ENCODE data around the gene ZBED1.
"Not testable (repeated sequence)": the region's sequence is repeated elsewhere in the genome, so short reads cannot be mapped to it uniquely, and the experiment has no call there.

The ZBED1 gene

DNA sequence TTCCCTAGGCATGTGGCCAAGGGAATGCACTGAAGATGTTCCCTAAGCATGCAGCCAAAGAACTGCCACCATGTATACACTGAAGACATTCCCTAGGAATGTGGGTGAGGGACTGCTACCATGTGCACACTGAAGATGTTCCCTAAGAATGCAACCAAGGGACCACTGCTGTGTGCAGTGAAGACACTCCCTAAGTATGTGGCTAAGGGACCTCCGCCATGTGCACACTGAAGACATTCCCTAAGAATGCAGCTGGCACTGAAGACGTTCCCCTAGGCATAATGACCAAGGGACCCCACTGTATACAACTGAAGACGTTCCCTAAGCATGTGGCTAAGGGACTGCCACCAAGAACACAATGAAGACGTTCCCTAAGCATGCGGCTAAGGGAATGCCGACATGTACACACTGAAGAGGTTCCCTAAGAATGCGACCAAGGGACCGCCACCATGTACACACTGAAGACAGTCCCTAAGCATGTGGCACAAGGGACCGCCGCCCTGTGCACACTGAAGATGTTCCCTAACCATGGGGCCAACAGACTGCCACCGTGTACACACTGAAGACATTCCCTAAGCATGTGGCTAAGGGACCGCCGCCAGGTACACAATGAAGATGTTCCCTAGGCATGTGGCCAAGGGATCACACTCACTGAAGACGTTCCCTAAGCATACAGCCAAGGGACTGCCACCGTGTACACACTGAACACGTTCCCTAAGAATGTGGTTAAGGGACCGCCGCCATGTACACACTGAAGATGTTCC, 25.6 kb downstream of the ZBED1 start:
- TF ChIP-seq, protein P1, sequence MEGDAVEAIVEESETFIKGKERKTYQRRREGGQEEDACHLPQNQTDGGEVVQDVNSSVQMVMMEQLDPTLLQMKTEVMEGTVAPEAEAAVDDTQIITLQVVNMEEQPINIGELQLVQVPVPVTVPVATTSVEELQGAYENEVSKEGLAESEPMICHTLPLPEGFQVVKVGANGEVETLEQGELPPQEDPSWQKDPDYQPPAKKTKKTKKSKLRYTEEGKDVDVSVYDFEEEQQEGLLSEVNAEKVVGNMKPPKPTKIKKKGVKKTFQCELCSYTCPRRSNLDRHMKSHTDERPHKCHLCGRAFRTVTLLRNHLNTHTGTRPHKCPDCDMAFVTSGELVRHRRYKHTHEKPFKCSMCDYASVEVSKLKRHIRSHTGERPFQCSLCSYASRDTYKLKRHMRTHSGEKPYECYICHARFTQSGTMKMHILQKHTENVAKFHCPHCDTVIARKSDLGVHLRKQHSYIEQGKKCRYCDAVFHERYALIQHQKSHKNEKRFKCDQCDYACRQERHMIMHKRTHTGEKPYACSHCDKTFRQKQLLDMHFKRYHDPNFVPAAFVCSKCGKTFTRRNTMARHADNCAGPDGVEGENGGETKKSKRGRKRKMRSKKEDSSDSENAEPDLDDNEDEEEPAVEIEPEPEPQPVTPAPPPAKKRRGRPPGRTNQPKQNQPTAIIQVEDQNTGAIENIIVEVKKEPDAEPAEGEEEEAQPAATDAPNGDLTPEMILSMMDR (conservative IDR thresholded peaks at IDR 0.05): no peak
- TF ChIP-seq ZFX (IDR thresholded peaks at IDR 0.05): no peak
- H3K27ac ChIP-seq: no peak overlapping the region

DNA sequence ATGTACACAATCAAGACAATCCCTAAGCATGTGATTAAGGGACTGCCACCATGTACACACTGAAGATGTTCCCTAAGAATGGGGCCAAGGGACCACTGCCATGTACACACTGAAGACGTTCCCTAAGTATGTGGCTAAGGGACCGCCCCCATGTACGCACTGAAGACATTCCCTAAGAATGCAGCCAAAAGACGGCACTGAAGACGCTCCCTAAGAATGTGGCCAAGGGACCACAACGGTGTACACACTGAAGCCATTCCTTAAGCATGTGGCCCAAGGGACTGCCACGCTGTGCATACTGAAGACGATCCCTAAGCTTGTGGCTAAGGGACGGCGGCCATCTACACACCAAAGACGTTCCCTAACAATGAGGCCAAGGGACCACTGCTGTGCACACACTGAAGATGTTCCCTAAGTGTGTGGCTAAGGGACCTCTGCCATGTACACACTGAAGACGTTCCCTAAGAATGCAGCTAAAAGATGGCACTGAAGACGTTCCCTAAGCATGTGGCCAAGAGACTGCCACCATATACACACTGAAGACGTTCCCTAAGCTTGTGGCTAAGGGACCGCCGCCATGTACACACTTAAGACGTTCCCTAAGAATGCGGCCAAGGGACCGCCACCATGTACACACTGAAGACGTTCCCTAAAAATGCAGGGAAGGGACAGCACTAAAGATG, 26.4 kb downstream of the ZBED1 start:
- TF ChIP-seq, protein P1 (conservative IDR thresholded peaks at IDR 0.05): no peak
- TF ChIP-seq ZFX (IDR thresholded peaks at IDR 0.05): no peak
- H3K27ac ChIP-seq: no peak overlapping the region

DNA sequence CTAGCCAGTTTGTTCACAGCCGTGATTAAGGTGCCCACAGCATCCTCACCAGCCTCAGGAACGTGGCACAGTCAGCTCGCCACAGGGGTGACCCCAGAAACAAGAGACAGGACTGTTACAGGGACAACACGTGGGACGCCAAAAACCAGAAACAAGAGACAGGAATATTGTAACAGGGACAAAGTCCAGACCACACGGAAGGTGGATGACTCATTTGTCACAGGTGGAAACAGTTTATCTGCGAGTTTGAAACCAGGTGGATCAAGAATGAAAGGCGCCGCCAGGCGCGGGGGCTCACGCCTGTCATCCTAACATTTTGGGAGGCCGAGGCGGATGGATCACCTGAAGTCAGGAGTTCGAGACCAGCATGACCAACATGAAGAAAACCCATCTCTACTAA, 27.7 kb downstream of the ZBED1 start:
- H3K27ac ChIP-seq: not testable (repeated sequence)

DNA sequence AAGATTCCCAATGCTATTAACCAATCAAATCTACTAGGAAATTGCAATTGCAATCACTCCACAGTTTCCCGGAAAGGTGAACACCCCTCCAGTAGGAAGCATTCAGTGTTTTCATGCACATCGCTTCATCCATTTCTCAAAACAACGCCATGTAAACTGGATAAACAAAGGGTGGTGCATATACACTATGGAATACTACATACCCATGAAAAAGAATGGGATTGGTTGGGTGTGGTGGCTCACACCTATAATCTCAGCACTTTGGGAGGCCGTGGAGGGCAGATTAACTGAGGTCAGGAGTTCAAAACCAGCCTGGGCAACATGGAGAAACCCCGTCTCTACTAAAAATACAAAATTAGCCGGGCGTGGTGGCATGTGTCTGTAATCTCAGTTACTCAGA, 29.1 kb downstream of the ZBED1 start:
- H3K27ac ChIP-seq: no peak overlapping the region
- TF ChIP-seq ZFX (IDR thresholded peaks at IDR 0.05): no peak

DNA sequence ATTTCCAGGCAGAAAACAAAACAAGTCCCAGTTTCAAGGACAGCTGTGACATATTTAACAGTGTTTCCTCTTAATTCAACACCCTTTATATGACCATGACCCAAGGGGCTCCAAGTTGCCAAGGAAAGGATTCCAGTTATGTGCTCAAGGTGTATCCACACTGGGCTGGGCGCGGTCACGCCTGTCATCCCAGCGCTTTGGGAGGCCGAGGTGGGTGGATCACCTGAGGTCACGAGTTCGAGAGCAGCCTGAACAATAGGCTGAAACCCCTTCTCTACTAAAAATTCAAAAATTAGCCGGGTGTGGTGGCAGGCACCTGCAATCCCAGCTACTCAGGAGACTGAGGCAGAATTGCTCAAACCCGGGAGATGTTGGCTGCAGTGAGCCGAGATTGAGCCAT, 29.6 kb downstream of the ZBED1 start:
- H3K27ac ChIP-seq: not testable (repeated sequence)

DNA sequence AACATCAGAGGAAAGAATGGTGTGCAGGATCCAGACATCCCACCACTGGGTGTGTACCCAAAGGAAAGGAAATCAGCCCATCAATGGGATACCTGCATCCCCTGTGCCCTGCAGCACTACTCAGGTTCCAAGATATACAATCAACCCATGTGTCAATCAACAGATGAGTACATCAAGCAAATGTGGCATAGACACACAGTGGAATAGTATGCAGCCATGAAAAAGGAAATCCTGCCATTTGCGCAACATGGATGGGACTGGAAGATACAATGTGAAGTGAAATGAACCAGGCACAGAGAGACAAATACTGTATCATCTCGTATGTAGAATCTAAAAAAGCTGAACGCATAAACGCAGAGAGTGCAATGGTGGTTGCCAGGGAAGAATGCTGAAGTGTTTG, 30.9 kb downstream of the ZBED1 start:
- H3K27ac ChIP-seq: not testable (repeated sequence)

DNA sequence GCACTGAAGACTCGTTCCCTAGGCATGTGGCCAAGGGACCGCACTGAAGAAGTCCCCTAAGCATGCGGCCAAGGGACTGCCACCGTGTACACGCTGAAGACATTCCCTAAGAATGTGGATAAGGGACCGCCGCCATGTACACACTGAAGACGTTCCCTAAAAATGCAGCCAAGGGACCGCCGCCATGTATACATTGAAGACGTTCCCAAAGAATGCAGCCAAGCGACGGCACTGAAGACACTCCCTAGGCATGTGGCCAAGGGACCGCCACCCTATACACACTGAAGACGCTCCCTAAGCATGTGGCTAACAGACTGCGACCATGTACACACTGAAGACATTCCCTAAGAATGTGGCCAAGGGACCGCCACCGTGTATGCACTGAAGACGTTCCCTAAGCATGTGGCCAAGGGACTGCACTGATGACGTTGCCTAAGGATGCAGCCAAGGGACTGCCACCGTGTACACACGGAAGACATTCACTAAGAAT, 31.5 kb downstream of the ZBED1 start:
- TF ChIP-seq, protein P1 (conservative IDR thresholded peaks at IDR 0.05): no peak
- no peak for TF ChIP-seq ZFX (IDR thresholded peaks at IDR 0.05)
- no peak overlapping the region for H3K27ac ChIP-seq

DNA sequence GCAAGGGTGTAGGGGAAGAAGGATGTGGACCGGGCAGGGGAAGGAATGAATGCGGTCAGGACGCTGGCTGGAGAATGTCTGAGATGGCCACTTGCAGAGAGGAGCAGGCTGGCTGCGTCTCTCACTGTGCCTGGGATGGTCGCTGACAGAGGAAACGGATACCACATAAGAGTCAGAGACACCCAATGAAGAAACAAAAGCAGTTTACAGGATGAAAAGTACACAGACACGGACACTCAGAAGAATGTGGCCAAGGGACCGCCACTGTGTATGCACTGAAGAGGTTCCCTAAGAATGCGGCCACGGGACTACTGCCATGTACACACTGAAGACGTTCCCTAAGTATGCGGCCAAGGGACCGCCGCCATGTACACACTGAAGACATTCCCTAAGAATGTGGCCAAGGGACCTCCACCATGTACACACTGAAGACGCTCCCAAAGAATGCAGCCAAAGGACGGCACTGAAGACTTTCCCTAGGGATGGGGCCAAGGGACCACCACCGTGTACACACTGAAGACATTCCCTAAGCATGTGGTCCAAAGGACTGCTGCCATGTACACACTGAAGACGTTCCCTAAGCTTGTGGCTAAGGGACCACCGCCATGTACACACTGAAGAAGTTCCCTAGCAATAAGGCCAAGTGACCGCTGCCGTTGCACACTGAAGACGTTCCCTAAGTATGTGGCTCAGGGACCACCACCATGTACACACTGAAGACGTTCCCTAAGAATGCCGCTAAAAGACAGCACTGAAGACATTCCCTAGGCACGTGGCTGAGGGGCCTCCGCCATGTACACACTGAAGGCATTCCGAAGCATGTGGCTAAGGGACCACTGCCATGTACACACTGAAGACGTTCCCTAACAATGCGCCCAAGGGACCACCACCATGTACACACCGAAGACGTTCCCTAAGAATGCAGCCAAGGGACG, 32.2 kb downstream of the ZBED1 start:
- TF ChIP-seq, protein P1 (conservative IDR thresholded peaks at IDR 0.05): no peak
- TF ChIP-seq ZFX (IDR thresholded peaks at IDR 0.05): no peak
- H3K27ac ChIP-seq: no peak overlapping the region

DNA sequence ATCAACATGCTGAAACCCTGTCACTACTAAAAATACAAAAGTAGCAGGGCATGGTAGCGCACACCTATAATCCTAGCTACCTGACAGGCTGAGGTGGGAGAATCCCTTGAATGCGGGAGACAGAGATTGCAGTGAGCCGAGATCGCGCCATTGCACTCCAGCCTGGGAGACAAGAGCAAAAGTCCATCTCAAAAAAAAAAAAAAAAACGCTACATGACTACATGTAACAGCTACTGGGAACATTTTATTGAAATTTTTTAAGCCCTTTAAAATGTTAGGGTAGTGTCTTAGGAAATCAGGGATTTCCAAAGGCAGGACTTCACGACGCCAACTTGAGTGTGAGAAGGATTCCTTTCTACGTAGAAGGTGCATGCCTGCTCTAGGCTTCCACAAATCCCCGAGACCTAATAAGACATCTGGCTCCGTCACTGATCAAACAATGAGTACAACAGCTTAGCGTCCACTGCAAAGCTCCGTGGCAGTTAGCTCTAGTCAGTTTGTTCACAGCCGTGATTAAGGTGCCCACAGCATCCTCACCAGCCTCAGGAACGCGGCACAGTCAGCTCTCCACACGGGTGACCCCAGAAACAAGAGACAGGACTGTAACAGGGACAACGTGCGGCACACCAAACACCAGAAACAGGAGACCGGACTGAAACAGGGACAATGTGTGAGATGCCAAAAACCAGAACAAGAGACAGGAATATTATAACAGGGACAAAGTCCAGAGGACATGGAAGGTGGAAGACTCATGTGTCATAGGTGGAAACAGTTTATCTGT, 33.7 kb downstream of the ZBED1 start:
- TF ChIP-seq ZFX (IDR thresholded peaks at IDR 0.05): no peak
- TF ChIP-seq, protein P1 (conservative IDR thresholded peaks at IDR 0.05): no peak

More for the DNA sequence above, 33.7 kb downstream of the ZBED1 start:
- no peak overlapping the region for H3K27ac ChIP-seq
